SK-N-SH (cell line): Measurements from ENCODE around the gene AFF1. TPM values are rescaled to one million over a fixed set of nuclear protein-coding genes. Genes with fewer than 3 reads are reported as not detected.

Experiments
- CTCF ChIA-PET: fragments of 300-600, 350-600 bp; formaldehyde crosslinking; extraction: SDS; loops from one replicate; lab custom pipeline; 2021; lab: Yijun Ruan, JAX
- POLR2A ChIA-PET: fragments of 350-600 bp; sonication (Branson Sonifier 250); formaldehyde crosslinking; extraction: SDS; loops from one replicate; lab custom pipeline; 2020; ENCODE audit warnings: antibody characterized with exemption, inconsistent platforms; lab: Yijun Ruan, JAX
- DNase-seq: peaks from one replicate; pipeline ENCODE4 v3.0.0; 2012
- H2AFZ ChIP-seq: fragments of 200-600 bp; sonication (generic); 2 replicates; pipeline ENCODE4 v1.8.1; 2016; ENCODE audit warnings: antibody characterized with exemption, mild to moderate bottlenecking, low read depth
- H3F3A ChIP-seq: fragments of 200-600 bp; sonication (generic); replicated peaks from 2 replicates; pipeline ENCODE3; 2016; ENCODE audit warnings: antibody characterized with exemption, mild to moderate bottlenecking; ENCODE audit not compliant: insufficient read depth
- H3K27ac ChIP-seq, 2 experiments: fragments of 200-500 bp in 1 of 2; fragments of 200-600 bp in 1 of 2; sonication (Bioruptor generic) in 1 of 2; sonication (generic), shearing (Covaris generic) in 1 of 2; 2 replicates each; pipeline versions ENCODE4 v1.5.1 to v1.6.1; 2014 to 2016; ENCODE audit warnings: low read depth in 2 of 2, inconsistent platforms in 1 of 2, low read length in 1 of 2, mild to moderate bottlenecking in 1 of 2, mixed read lengths in 1 of 2
- H3K27me3 ChIP-seq: fragments of 200-600 bp; sonication (generic), shearing (Covaris generic); 2 replicates; pipeline ENCODE4 v1.6.1; 2016; ENCODE audit warnings: mixed run types; ENCODE audit not compliant: insufficient read depth
- H3K36me3 ChIP-seq, 2 experiments: fragments of 200-500 bp in 1 of 2; fragments of 200-600 bp in 1 of 2; sonication (Bioruptor generic) in 1 of 2; sonication (generic) in 1 of 2; replicated peaks in 1 of 2; 2 replicates each; pipeline versions ENCODE3 to v1.5.1; 2014 to 2016; ENCODE audit warnings: low read length in 1 of 2, mild to moderate bottlenecking in 1 of 2; ENCODE audit not compliant: insufficient read depth in 2 of 2, control insufficient read depth in 1 of 2
- H3K4me1 ChIP-seq, 2 experiments: fragments of 200-500 bp in 1 of 2; fragments of 200-600 bp in 1 of 2; sonication (Bioruptor generic) in 1 of 2; sonication (generic), shearing (Covaris generic) in 1 of 2; 2 replicates each; pipeline versions ENCODE4 v1.5.1 to v1.6.1; 2014 to 2016; ENCODE audit warnings: low read depth in 1 of 2, low read length in 1 of 2, mixed run types in 1 of 2; ENCODE audit not compliant: insufficient read depth in 2 of 2, control insufficient read depth in 1 of 2
- H3K4me2 ChIP-seq: fragments of 200-600 bp; sonication (generic), shearing (Covaris generic); 2 replicates; pipeline ENCODE4 v1.6.1; 2017; ENCODE audit warnings: mixed run types
- H3K4me3 ChIP-seq, 2 experiments: fragments of 200-500 bp in 1 of 2; fragments of 200-600 bp in 1 of 2; sonication (Bioruptor generic) in 1 of 2; sonication (generic), shearing (Covaris generic) in 1 of 2; 2 replicates each; pipeline versions ENCODE4 v1.5.1 to v1.8.1; 2014 to 2016; ENCODE audit warnings: low read depth in 2 of 2, inconsistent platforms in 1 of 2, low read length in 1 of 2, mild to moderate bottlenecking in 1 of 2, mixed read lengths in 1 of 2, moderate library complexity in 1 of 2
- H3K79me2 ChIP-seq: fragments of 200-600 bp; sonication (generic); 2 replicates; pipeline ENCODE4 v1.8.1; 2017; ENCODE audit warnings: mild to moderate bottlenecking; ENCODE audit not compliant: insufficient read depth
- H3K9ac ChIP-seq: fragments of 200-600 bp; sonication (generic); 2 replicates; pipeline ENCODE4 v1.6.1; 2017; ENCODE audit warnings: mixed run types
- H3K9me2 ChIP-seq: fragments of 200-600 bp; sonication (generic); 2 replicates; pipeline ENCODE4 v1.6.1; 2017; ENCODE audit warnings: mixed run types
- H3K9me3 ChIP-seq: fragments of 200-600 bp; sonication (generic); 2 replicates; pipeline ENCODE4 v1.6.1; 2017; ENCODE audit warnings: mixed run types, mild to moderate bottlenecking, moderate library complexity
- H4K20me1 ChIP-seq: fragments of 200-600 bp; sonication (generic); 2 replicates; pipeline ENCODE4 v1.6.1; 2017; ENCODE audit warnings: mild to moderate bottlenecking, mixed run types; ENCODE audit not compliant: insufficient read depth
- CHD2 ChIP-seq: fragments of 150-350 bp; IDR thresholded peaks from 2 replicates; pipeline ENCODE4 v1.6.1; 2018; ENCODE audit warnings: low read length; ENCODE audit not compliant: partially characterized antibody
- ELF1 ChIP-seq: IDR thresholded peaks from 2 replicates; pipeline ENCODE4 v1.4.0; 2012
- EP300 ChIP-seq, 2 experiments: IDR thresholded peaks; 2 replicates each; pipeline versions ENCODE4 v1.4.0 to v1.6.1; 2012; ENCODE audit warnings: borderline replicate concordance in 1 of 2, low read depth in 1 of 2, low read length in 1 of 2
- FOSL2 ChIP-seq: IDR thresholded peaks from 2 replicates; pipeline ENCODE4 v1.4.0; 2012; ENCODE audit warnings: low read depth, mild to moderate bottlenecking, moderate library complexity, borderline replicate concordance
- FOXJ3 ChIP-seq: sonication (generic); formaldehyde crosslinking; IDR thresholded peaks from 2 replicates; pipeline ENCODE4 v1.5.1; 2020; ENCODE audit warnings: mild to moderate bottlenecking, missing genetic modification reagents
- FOXM1 ChIP-seq: IDR thresholded peaks from 2 replicates; pipeline ENCODE4 v1.4.0; 2012; ENCODE audit warnings: low read depth, mild to moderate bottlenecking
- GABPA ChIP-seq: IDR thresholded peaks from 2 replicates; pipeline ENCODE4 v1.4.0; 2012; ENCODE audit warnings: low read depth, mild to moderate bottlenecking
- GATA2 ChIP-seq: sonication (generic); formaldehyde crosslinking; IDR thresholded peaks from 2 replicates; pipeline ENCODE4 v1.5.0; 2020; ENCODE audit warnings: mild to moderate bottlenecking, missing genetic modification reagents
- MAX ChIP-seq: IDR thresholded peaks from 2 replicates; pipeline ENCODE4 v1.4.0; 2012; ENCODE audit warnings: low read depth
- MEF2A ChIP-seq: IDR thresholded peaks from 2 replicates; pipeline ENCODE4 v1.4.0; 2012; ENCODE audit warnings: low read depth, borderline replicate concordance
- NFIC ChIP-seq: IDR thresholded peaks from 2 replicates; pipeline ENCODE4 v1.4.0; 2012; ENCODE audit warnings: borderline replicate concordance
- RAD21 ChIP-seq: IDR thresholded peaks from 2 replicates; pipeline ENCODE4 v1.6.1; 2012; ENCODE audit warnings: mild to moderate bottlenecking, low read length
- RXRA ChIP-seq: IDR thresholded peaks from 2 replicates; pipeline ENCODE4 v1.4.0; 2012; ENCODE audit warnings: low read depth, mild to moderate bottlenecking, borderline replicate concordance
- SIN3A ChIP-seq: IDR thresholded peaks from 2 replicates; pipeline ENCODE4 v1.6.1; 2012; ENCODE audit warnings: low read depth, mild to moderate bottlenecking, low read length, moderate library complexity, borderline replicate concordance
- SMC3 ChIP-seq: IDR thresholded peaks from 2 replicates; pipeline ENCODE4 v1.6.1; 2012; ENCODE audit warnings: low read depth, low read length, improper control_type of control experiment
- TCF12 ChIP-seq: IDR thresholded peaks from 2 replicates; pipeline ENCODE4 v1.4.0; 2012
- TEAD4 ChIP-seq: IDR thresholded peaks from 2 replicates; pipeline ENCODE4 v1.4.0; 2012; ENCODE audit warnings: mild to moderate bottlenecking, borderline replicate concordance; ENCODE audit not compliant: insufficient read depth
- USF1 ChIP-seq: IDR thresholded peaks from 2 replicates; pipeline ENCODE4 v1.4.0; 2012; ENCODE audit warnings: low read depth, borderline replicate concordance
- YY1 ChIP-seq: IDR thresholded peaks from 2 replicates; pipeline ENCODE4 v1.4.0; 2012; ENCODE audit warnings: low read depth, mild to moderate bottlenecking
- ZBTB33 ChIP-seq: IDR thresholded peaks from 2 replicates; pipeline ENCODE4 v1.4.0; 2012; ENCODE audit warnings: low read depth, borderline replicate concordance
- WGBS: methylation state at CpG from one replicate; pipeline ENCODE4 v1.1.6; 2017; ENCODE audit warnings: low lambda C conversion rate; 5-methylcytosine and 5-hydroxymethylcytosine counted together
- polyA plus RNA-seq, 3 experiments: library from polyadenylated mRNA; depleted of rRNA; stranded (reverse); fragments of >200 nt; gene quantifications; 2 replicates each; pipeline ENCODE4 v1.2.3, GENCODE V29; 2012

The AFF1 gene
- polyA plus RNA-seq, 1 of the 3 experiments (the other 2 are of a cell fraction), result 2.7 TPM

GRCh38 chr4:87076690-87077358, 142.0 kb downstream of the AFF1 start:
- no peak for TF ChIP-seq MAX
- TF ChIP-seq FOXJ3 (CRISPR knock-in tag), result no peak
- TF ChIP-seq FOXM1, result no peak
- TF ChIP-seq TCF12, result no peak
- TF ChIP-seq GABPA, result no peak
- no peak for TF ChIP-seq MEF2A
- TF ChIP-seq RAD21, result no peak
- TF ChIP-seq EP300 (IDR thresholded peaks at IDR 0.05; ENCODE audit: borderline replicate concordance in 1 of 2, low read depth in 1 of 2, low read length in 1 of 2), result no peak
- no peak for TF ChIP-seq CHD2
- TF ChIP-seq SIN3A, result no peak
- TF ChIP-seq SMC3, result no peak
- TF ChIP-seq TEAD4, result no peak
- no peak for TF ChIP-seq USF1
- TF ChIP-seq YY1, result no peak
- TF ChIP-seq RXRA, result no peak
- no peak for TF ChIP-seq ELF1
- TF ChIP-seq FOSL2, result no peak
- TF ChIP-seq NFIC, result no peak
- TF ChIP-seq GATA2, result no peak
- no peak for TF ChIP-seq ZBTB33
- Histone ChIP-seq H2AFZ (no peak overlapping the region), H3K9ac (no peak overlapping the region), H4K20me1 (no peaks in the 10 kb centered on the region), H3K9me3 (no peaks in the 10 kb centered on the region), H3K4me1 (peaks cover 0 to 4% of the 10 kb centered on the region in 2 experiments; a peak in 2 of 4 replicates), H3K4me2 (no peak overlapping the region), H3K27ac (no peak overlapping the region), H3K36me3 (no peaks in the 10 kb centered on the region), H3K9me2 (no peaks in the 10 kb centered on the region), H3K4me3 (no peak overlapping the region), H3K27me3 (no peaks in the 10 kb centered on the region), H3F3A (no peaks in the 10 kb centered on the region), H3K79me2 (peaks cover 14% of the 10 kb centered on the region; the same call in 1 of the 2 replicates)
- no peak for DNase-seq
- CTCF ChIA-PET, result interaction anchor here (1.4 kb wide), 1 partner anchor 483 kb away, joined by 5 read pairs; the partner anchor contains the start of gene PTPN13
- WGBS, result 90% methylated on average over 6 of the region's 6 CpGs
- POLR2A ChIA-PET, result no interaction called here
